ENCODE measurements around the gene FBLN2. TPM values are rescaled to one million over a fixed set of nuclear protein-coding genes. Genes with fewer than 3 reads are reported as not detected.
"Not testable (repeated sequence)": the region's sequence is repeated elsewhere in the genome, so short reads cannot be mapped to it uniquely, and the experiment has no call there.

Gene FBLN2
- total RNA-seq, 1 experiment from 2014 or later: 33.6 TPM

GRCh38 chr3:13509059-13509815, 39.7 kb upstream of the FBLN2 start:
- no peak for DNase-seq
- H3K4me3 ChIP-seq: no peak overlapping the region
- H3K36me3 ChIP-seq: no peaks in the 10 kb centered on the region
- no peaks in the 10 kb centered on the region for H3K9me3 ChIP-seq
- no peaks in the 10 kb centered on the region for H3K27me3 ChIP-seq

GRCh38 chr3:13509816-13510192, 39.1 kb upstream of the FBLN2 start:
- H3K36me3 ChIP-seq: no peaks in the 10 kb centered on the region
- no peak for DNase-seq
- no peaks in the 10 kb centered on the region for H3K27me3 ChIP-seq
- H3K9me3 ChIP-seq: no peaks in the 10 kb centered on the region
- no peak overlapping the region for H3K4me3 ChIP-seq

GRCh38 chr3:13512451-13512850, 36.5 kb upstream of the FBLN2 start:
- H3K27me3 ChIP-seq: no peaks in the 10 kb centered on the region
- no peak for DNase-seq
- no peaks in the 10 kb centered on the region for H3K9me3 ChIP-seq
- H3K36me3 ChIP-seq: no peaks in the 10 kb centered on the region
- no peak overlapping the region for H3K4me3 ChIP-seq

- Histone ChIP-seq H3K27me3 (no peaks in the 10 kb centered on the region), H3K36me3 (no peaks in the 10 kb centered on the region), H3K9me3 (no peaks in the 10 kb centered on the region), H3K4me3 (no peak overlapping the region)
- DNase-seq: no peak
Measured at GRCh38 chr3:13513051-13513912, 35.6 kb upstream of the FBLN2 start.

- Histone ChIP-seq H3K27me3 (no peaks in the 10 kb centered on the region), H3K9me3 (no peaks in the 10 kb centered on the region), H3K4me3 (no peak overlapping the region), H3K36me3 (no peaks in the 10 kb centered on the region)
- DNase-seq: no peak
Measured at GRCh38 chr3:13513913-13514517, 34.9 kb upstream of the FBLN2 start.

GRCh38 chr3:13514639-13515435, 34.1 kb upstream of the FBLN2 start:
- no peak for DNase-seq

GRCh38 chr3:13515786-13516759, 32.9 kb upstream of the FBLN2 start:
- Histone ChIP-seq H3K27me3 (no peaks in the 10 kb centered on the region), H3K36me3 (no peaks in the 10 kb centered on the region), H3K4me3 (no peak overlapping the region), H3K9me3 (no peaks in the 10 kb centered on the region)
- DNase-seq: no peak

More at GRCh38 chr3:13514639-13515435, 34.1 kb upstream of the FBLN2 start:
- H3K9me3 ChIP-seq: no peaks in the 10 kb centered on the region
- H3K27me3 ChIP-seq: no peaks in the 10 kb centered on the region
- H3K4me3 ChIP-seq: no peak overlapping the region
- H3K36me3 ChIP-seq: no peaks in the 10 kb centered on the region

GRCh38 chr3:13516760-13517135, 32.2 kb upstream of the FBLN2 start:
- DNase-seq: no peak
- no peak overlapping the region for H3K4me3 ChIP-seq
- no peaks in the 10 kb centered on the region for H3K36me3 ChIP-seq
- H3K27me3 ChIP-seq: no peaks in the 10 kb centered on the region
- H3K9me3 ChIP-seq: no peaks in the 10 kb centered on the region

- no peak for DNase-seq
- H3K4me3 ChIP-seq: no peak overlapping the region
- no peaks in the 10 kb centered on the region for H3K9me3 ChIP-seq
- H3K27me3 ChIP-seq: no peaks in the 10 kb centered on the region
- H3K36me3 ChIP-seq: no peaks in the 10 kb centered on the region
Measured at GRCh38 chr3:13517253-13517977, 31.5 kb upstream of the FBLN2 start.

- no peak overlapping the region for H3K4me3 ChIP-seq
- DNase-seq: no peak
- no peaks in the 10 kb centered on the region for H3K36me3 ChIP-seq
Measured at GRCh38 chr3:13518516-13518953, 30.4 kb upstream of the FBLN2 start.

GRCh38 chr3:13519006-13519791, 29.7 kb upstream of the FBLN2 start:
- no peak for DNase-seq

More at GRCh38 chr3:13518516-13518953, 30.4 kb upstream of the FBLN2 start:
- Histone ChIP-seq H3K27me3 (no peaks in the 10 kb centered on the region), H3K9me3 (no peaks in the 10 kb centered on the region)

GRCh38 chr3:13520326-13520880, 28.5 kb upstream of the FBLN2 start:
- no peaks in the 10 kb centered on the region for H3K9me3 ChIP-seq
- no peak overlapping the region for H3K4me3 ChIP-seq
- H3K27me3 ChIP-seq: no peaks in the 10 kb centered on the region
- no peak for DNase-seq
- H3K36me3 ChIP-seq: no peaks in the 10 kb centered on the region

More at GRCh38 chr3:13519006-13519791, 29.7 kb upstream of the FBLN2 start:
- Histone ChIP-seq H3K36me3 (no peaks in the 10 kb centered on the region), H3K27me3 (no peaks in the 10 kb centered on the region), H3K4me3 (no peak overlapping the region), H3K9me3 (no peaks in the 10 kb centered on the region)

GRCh38 chr3:13521309-13521708, 27.6 kb upstream of the FBLN2 start:
- Histone ChIP-seq H3K4me3 (no peak overlapping the region), H3K9me3 (no peaks in the 10 kb centered on the region), H3K27me3 (no peaks in the 10 kb centered on the region), H3K36me3 (no peaks in the 10 kb centered on the region)
- DNase-seq: no peak

GRCh38 chr3:13521749-13522148, 27.2 kb upstream of the FBLN2 start:
- not testable (repeated sequence) for H3K9me3 ChIP-seq, H3K4me3 ChIP-seq, DNase-seq, H3K36me3 ChIP-seq, H3K27me3 ChIP-seq

All from MG63 (cell line).